Endodermal cell (in vitro differentiated cells): ENCODE results near the gene KIF16B. TPM values are rescaled to one million over a fixed set of nuclear protein-coding genes. Genes with fewer than 3 reads are reported as not detected.

ENCODE experiments used
- DNase-seq: peaks from one replicate; pipeline ENCODE4 v3.0.0-alpha.2; 2017
- H3K27ac ChIP-seq: 2 replicates; pipeline ENCODE4 v1.5.1; 2013; ENCODE audit warnings: mild to moderate bottlenecking, low read depth, low read length, moderate library complexity
- H3K27me3 ChIP-seq: 2 replicates; pipeline ENCODE4 v1.6.1; 2013; ENCODE audit warnings: mild to moderate bottlenecking, low read length, moderate library complexity; ENCODE audit not compliant: insufficient read depth, control insufficient read depth, poor library complexity, severe bottlenecking
- H3K36me3 ChIP-seq: 2 replicates; pipeline ENCODE4 v1.7.0; 2013; ENCODE audit warnings: mild to moderate bottlenecking, low read length, moderate library complexity; ENCODE audit not compliant: control insufficient read depth, insufficient read depth
- H3K4me1 ChIP-seq: one replicate; pipeline ENCODE4 v1.7.0; 2013; ENCODE audit warnings: low read length; ENCODE audit not compliant: control insufficient read depth, insufficient read depth
- H3K4me3 ChIP-seq: 2 replicates; pipeline ENCODE4 v1.5.1; 2013; ENCODE audit warnings: mild to moderate bottlenecking, low read length, moderate library complexity
- H3K9ac ChIP-seq: 2 replicates; pipeline ENCODE4 v1.6.1; 2013; ENCODE audit warnings: mild to moderate bottlenecking, low read length, moderate library complexity; ENCODE audit not compliant: poor library complexity, severe bottlenecking; ENCODE audit errors: extremely low read depth
- H3K9me3 ChIP-seq: 2 replicates; pipeline ENCODE4 v1.6.1; 2013; ENCODE audit warnings: mild to moderate bottlenecking, low read length, moderate library complexity; ENCODE audit not compliant: control insufficient read depth
- H3K27ac Mint-ChIP-seq: 2 replicates; pipeline ENCODE4 v1.8.0; 2020; ENCODE audit warnings: mixed read lengths
- H3K27me3 Mint-ChIP-seq: 2 replicates; pipeline ENCODE4 v1.8.0; 2021; ENCODE audit warnings: mild to moderate bottlenecking, mixed read lengths; ENCODE audit not compliant: insufficient read depth
- H3K36me3 Mint-ChIP-seq: 2 replicates; pipeline ENCODE4 v1.8.0; 2020; ENCODE audit warnings: low read depth, mixed read lengths
- H3K4me1 Mint-ChIP-seq: 2 replicates; pipeline ENCODE4 v1.8.0; 2020; ENCODE audit warnings: mixed read lengths
- H3K4me3 Mint-ChIP-seq: 2 replicates; pipeline ENCODE4 v1.8.0; 2020; ENCODE audit warnings: mild to moderate bottlenecking, moderate library complexity, mixed read lengths
- H3K9me3 Mint-ChIP-seq: 2 replicates; pipeline ENCODE4 v1.8.0; 2020; ENCODE audit warnings: mild to moderate bottlenecking, mixed read lengths
- WGBS, 2 experiments: methylation state at CpG; one replicate each; pipeline versions ENCODE4 v1.1.5 to v1.1.7; 2013; ENCODE audit warnings: missing lambda C conversion rate in 2 of 2, mixed read lengths in 1 of 2; ENCODE audit not compliant: insufficient coverage in 1 of 2, insufficient read length in 1 of 2; 5-methylcytosine and 5-hydroxymethylcytosine counted together
- total RNA-seq, 2 donors: library from RNA; stranded (reverse); fragmentation: NEBNext Ultra II Directional in 1 of 2; extraction: Animal tissue kit (Norgen Biotek cat#: 25700) in 1 of 2; gene quantifications; 2 replicates in 1 of 2; 3 replicates in 1 of 2; pipeline ENCODE4 v1.2.1, GENCODE V29; 2021
- TF ChIP-seq, protein P1 (sequence below): fragments of 200-600 bp; sonication (generic); conservative IDR thresholded peaks from 2 replicates; pipeline ENCODE4 v1.5.0; 2021; ENCODE audit warnings: antibody characterized with exemption, mild to moderate bottlenecking

The KIF16B gene
- total RNA-seq, 2 donors from 2014 or later: 17.3 to 18.8 TPM

DNA sequence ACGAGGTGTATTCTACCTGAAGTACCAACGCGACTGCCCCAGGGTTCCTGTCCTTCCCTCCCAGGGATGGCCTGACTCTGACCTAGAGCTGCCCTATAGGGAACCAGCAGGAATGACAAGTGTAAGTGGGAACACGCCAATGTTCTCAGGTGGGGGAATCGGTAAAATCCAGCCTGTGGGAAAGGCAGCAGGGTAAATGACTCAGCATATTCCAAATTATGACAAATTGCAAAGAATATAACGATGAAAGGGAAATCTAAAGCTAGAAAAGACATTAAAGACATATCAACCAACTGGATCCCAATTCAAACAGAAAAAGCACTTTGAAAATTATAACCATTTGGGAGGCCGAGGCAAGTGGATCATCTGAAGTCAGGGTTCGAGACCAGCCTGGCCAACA lies 41.8 kb downstream of the KIF16B start:
- H3K27me3 ChIP-seq: no peaks in the 10 kb centered on the region
- Mint-ChIP-seq H3K36me3 (peaks cover 10% of the 10 kb centered on the region), H3K27me3 (no peaks in the 10 kb centered on the region), H3K4me1 (peaks cover 24% of the 10 kb centered on the region), H3K4me3 (no peak overlapping the region), H3K27ac (peak overlapping the region; percentile 24), H3K9me3 (no peaks in the 10 kb centered on the region)
- no peak for DNase-seq
- H3K4me1 ChIP-seq: peaks cover 2% of the 10 kb centered on the region
- H3K9me3 ChIP-seq: no peaks in the 10 kb centered on the region
- WGBS, 2 experiments: 93 to 94% methylated on average over 5 to 8 of the region's 8 CpGs
- TF ChIP-seq, protein P1, sequence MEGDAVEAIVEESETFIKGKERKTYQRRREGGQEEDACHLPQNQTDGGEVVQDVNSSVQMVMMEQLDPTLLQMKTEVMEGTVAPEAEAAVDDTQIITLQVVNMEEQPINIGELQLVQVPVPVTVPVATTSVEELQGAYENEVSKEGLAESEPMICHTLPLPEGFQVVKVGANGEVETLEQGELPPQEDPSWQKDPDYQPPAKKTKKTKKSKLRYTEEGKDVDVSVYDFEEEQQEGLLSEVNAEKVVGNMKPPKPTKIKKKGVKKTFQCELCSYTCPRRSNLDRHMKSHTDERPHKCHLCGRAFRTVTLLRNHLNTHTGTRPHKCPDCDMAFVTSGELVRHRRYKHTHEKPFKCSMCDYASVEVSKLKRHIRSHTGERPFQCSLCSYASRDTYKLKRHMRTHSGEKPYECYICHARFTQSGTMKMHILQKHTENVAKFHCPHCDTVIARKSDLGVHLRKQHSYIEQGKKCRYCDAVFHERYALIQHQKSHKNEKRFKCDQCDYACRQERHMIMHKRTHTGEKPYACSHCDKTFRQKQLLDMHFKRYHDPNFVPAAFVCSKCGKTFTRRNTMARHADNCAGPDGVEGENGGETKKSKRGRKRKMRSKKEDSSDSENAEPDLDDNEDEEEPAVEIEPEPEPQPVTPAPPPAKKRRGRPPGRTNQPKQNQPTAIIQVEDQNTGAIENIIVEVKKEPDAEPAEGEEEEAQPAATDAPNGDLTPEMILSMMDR: no peak
- H3K4me3 ChIP-seq: no peak overlapping the region
- H3K36me3 ChIP-seq: no peaks in the 10 kb centered on the region
- no peak overlapping the region for H3K9ac ChIP-seq
- no peak overlapping the region for H3K27ac ChIP-seq

DNA sequence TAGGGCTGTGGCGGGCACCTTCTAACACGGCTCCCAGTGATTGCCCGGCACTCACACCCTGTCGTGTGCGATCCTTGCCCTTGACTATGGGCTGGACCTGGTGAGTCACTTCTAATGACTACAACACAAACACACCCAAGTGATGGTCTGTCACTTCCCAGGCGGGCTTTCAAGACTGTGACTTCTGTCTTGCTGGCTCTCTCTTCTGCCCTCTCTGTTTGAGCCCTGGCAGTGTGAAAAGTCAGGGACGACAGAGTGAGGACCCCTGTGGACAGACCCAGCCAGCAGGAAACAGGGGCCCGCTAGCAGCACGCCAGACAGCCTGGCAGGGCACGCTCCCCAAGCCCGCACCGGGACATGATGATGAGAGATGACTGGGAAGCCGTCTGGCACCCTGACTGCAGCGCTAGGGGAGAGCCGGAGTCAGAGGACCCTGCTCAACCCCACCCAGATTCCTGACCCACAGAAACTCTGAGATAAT lies 43.0 kb downstream of the KIF16B start:
- H3K27ac ChIP-seq: no peak overlapping the region
- Mint-ChIP-seq H3K27ac (peak overlapping the region; percentile 74), H3K27me3 (no peaks in the 10 kb centered on the region), H3K4me3 (no peak overlapping the region), H3K4me1 (peaks cover 32% of the 10 kb centered on the region), H3K9me3 (no peaks in the 10 kb centered on the region), H3K36me3 (peaks cover 16% of the 10 kb centered on the region)
- 69 to 85% methylated on average over 6 to 15 of the region's 15 CpGs for WGBS, 2 experiments
- DNase-seq: peak; percentile 86
- peaks cover 2% of the 10 kb centered on the region for H3K4me1 ChIP-seq
- no peak overlapping the region for H3K9ac ChIP-seq
- H3K4me3 ChIP-seq: no peak overlapping the region
- TF ChIP-seq, protein P1: peak; percentile 13
- H3K9me3 ChIP-seq: no peaks in the 10 kb centered on the region
- H3K36me3 ChIP-seq: no peaks in the 10 kb centered on the region
- no peaks in the 10 kb centered on the region for H3K27me3 ChIP-seq

DNA sequence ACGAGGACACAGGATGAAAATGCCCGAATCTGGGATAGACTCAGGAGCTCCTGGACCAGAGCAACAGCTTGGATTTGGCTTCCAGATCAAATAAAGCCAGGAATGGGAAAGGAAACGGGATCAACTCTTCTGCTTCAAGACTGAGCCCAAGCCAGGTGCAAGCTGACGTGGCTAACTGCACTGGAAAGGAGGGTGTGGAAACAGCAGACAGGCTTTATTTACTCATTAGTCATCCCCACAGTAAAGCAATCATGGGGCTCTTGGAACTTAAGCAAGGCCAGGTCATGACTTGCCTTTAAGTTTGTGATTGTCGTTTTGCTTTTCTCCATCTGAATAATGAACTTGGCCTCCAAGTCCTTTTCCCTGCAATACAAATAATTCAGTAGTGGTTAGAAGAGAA lies 45.2 kb downstream of the KIF16B start:
- H3K4me3 Mint-ChIP-seq: no peak overlapping the region
- peaks cover 37% of the 10 kb centered on the region for H3K36me3 Mint-ChIP-seq
- H3K27ac Mint-ChIP-seq: no peak overlapping the region
- TF ChIP-seq, protein P1: no peak
- peaks cover 38% of the 10 kb centered on the region for H3K4me1 Mint-ChIP-seq
- H3K9ac ChIP-seq: no peak overlapping the region
- no peaks in the 10 kb centered on the region for H3K36me3 ChIP-seq
- no peak overlapping the region for H3K27ac ChIP-seq
- H3K27me3 Mint-ChIP-seq: no peaks in the 10 kb centered on the region
- peaks cover 2% of the 10 kb centered on the region for H3K4me1 ChIP-seq
- peaks cover 18% of the 10 kb centered on the region for H3K9me3 Mint-ChIP-seq
- no peak for DNase-seq
- no peaks in the 10 kb centered on the region for H3K9me3 ChIP-seq
- WGBS, 2 experiments: 77 to 78% methylated on average over 3 to 5 of the region's 5 CpGs
- H3K4me3 ChIP-seq: no peak overlapping the region
- H3K27me3 ChIP-seq: no peaks in the 10 kb centered on the region
